Measurements from ENCODE around the gene ZNF438. TPM values are rescaled to one million over a fixed set of nuclear protein-coding genes. Genes with fewer than 3 reads are reported as not detected.

The ZNF438 gene
- total and polyA plus RNA-seq, 2 of the 8 experiments (the other 6 are each of a cell fraction or from before 2014, with no cell fraction given): 0.95 to 1.7 TPM

GRCh38 chr10:31070025-31070424, 38.4 kb upstream of the ZNF438 start:
- no peaks in the 10 kb centered on the region for H3K27me3 ChIP-seq (replicated peaks in 1 of 4; ENCODE audit: control insufficient read depth in 3 of 4, extremely low read depth in 1 of 4, insufficient read depth in 3 of 4, low read length in 3 of 4)
- H2BK12ac ChIP-seq (ENCODE audit: low read depth, low read length): no peak overlapping the region
- H4K8ac ChIP-seq (ENCODE audit: extremely low read depth, insufficient read depth, low read length): no peak overlapping the region
- H4K20me1 ChIP-seq (replicated peaks in 1 of 2; ENCODE audit: control insufficient read depth in 1 of 2, insufficient read depth in 2 of 2, low read length in 2 of 2): no peaks in the 10 kb centered on the region
- H2BK5ac ChIP-seq (ENCODE audit: low read depth, low read length): no peak overlapping the region
- ChIA-PET POLR2A (ENCODE audit: partially characterized antibody) (no interaction called here), CTCF (ENCODE audit: partially characterized antibody) (no interaction called here)
- H3K18ac ChIP-seq (ENCODE audit: extremely low read depth, low read length): no peak overlapping the region
- H3K14ac ChIP-seq (ENCODE audit: insufficient read length): no peak overlapping the region
- no peak overlapping the region for H3K4me2 ChIP-seq (ENCODE audit: insufficient read depth in 1 of 2, low read depth in 2 of 2, low read length in 2 of 2)
- H3K23ac ChIP-seq (ENCODE audit: insufficient read length): no peak overlapping the region
- no peak overlapping the region for H3K4me3 ChIP-seq (ENCODE audit: extremely low read depth in 1 of 4, insufficient read depth in 2 of 4, low read depth in 3 of 4, low read length in 4 of 4)
- peaks cover 2 to 10% (median 6%) of the 10 kb centered on the region in 4 experiments; a peak in 3 of 7 replicates for H3K4me1 ChIP-seq (replicated peaks in 1 of 4; ENCODE audit: control insufficient read depth in 3 of 4, insufficient read depth in 4 of 4, low read length in 3 of 4)
- no peak overlapping the region for H4K91ac ChIP-seq (replicated peaks; ENCODE audit: insufficient read length, low read length)
- 89% methylated on average over 4 of the region's 4 CpGs; no CpG with 5 or more reads in 1 of the 2 experiments for WGBS, 2 experiments (ENCODE audit: extremely low coverage in 1 of 2, insufficient coverage in 1 of 2, insufficient read length in 1 of 2, insufficient replicate concordance in 2 of 2, low coverage in 1 of 2, low lambda C conversion rate in 2 of 2, missing lambda C conversion rate in 1 of 2)
- no peak overlapping the region for H2BK15ac ChIP-seq (ENCODE audit: low read length)
- no peak overlapping the region for H3K27ac ChIP-seq (ENCODE audit: low read depth, low read length)
- no peak overlapping the region for H2BK120ac ChIP-seq (replicated peaks; ENCODE audit: low read depth, low read length)
- no peak overlapping the region for H3K4ac ChIP-seq (replicated peaks; ENCODE audit: insufficient read length, low read depth, low read length)
- DNase-seq (ENCODE audit: low read depth in 1 of 2, low spot score in 2 of 2): no peak
- no peaks in the 10 kb centered on the region for H3K36me3 ChIP-seq (ENCODE audit: control insufficient read depth in 2 of 4, insufficient read depth in 4 of 4, low read length in 3 of 4)
- H2AK5ac ChIP-seq (ENCODE audit: low read depth, low read length): no peak overlapping the region
- no peaks in the 10 kb centered on the region for H3K9me3 ChIP-seq (ENCODE audit: insufficient read depth in 2 of 2, low read depth in 1 of 2, low read length in 1 of 2)
- FAIRE-seq: no peak
- H3K79me2 ChIP-seq (ENCODE audit: control insufficient read depth in 1 of 2, insufficient read depth in 2 of 2, low read length in 2 of 2): no peaks in the 10 kb centered on the region
- H3K23me2 ChIP-seq (ENCODE audit: low read depth, low read length): no peaks in the 10 kb centered on the region
- H2AFZ ChIP-seq (ENCODE audit: low read length): no peak overlapping the region
- H2BK20ac ChIP-seq (ENCODE audit: low read length): no peak overlapping the region
- H3K79me1 ChIP-seq (ENCODE audit: low read depth, low read length): no peaks in the 10 kb centered on the region
- H4K5ac ChIP-seq (ENCODE audit: insufficient read length, low read depth, low read length): no peak overlapping the region
- no peak overlapping the region for H3K9ac ChIP-seq (replicated peaks in 1 of 4; ENCODE audit: extremely low read depth in 1 of 4, low read depth in 3 of 4, low read length in 3 of 4)
- no peak overlapping the region for H3K56ac ChIP-seq (replicated peaks; ENCODE audit: insufficient read length, low read depth, low read length)
- TF ChIP-seq POLR2A (IDR thresholded peaks at IDR 0.05; ENCODE audit: control extremely low read depth in 1 of 2, low read depth in 2 of 2, low read length in 2 of 2) (no peak), SP1 (IDR thresholded peaks at IDR 0.05; ENCODE audit: low read depth, low read length) (no peak), TCF12 (IDR thresholded peaks at IDR 0.05; ENCODE audit: low read depth, low read length) (no peak), CTBP2 (IDR thresholded peaks at IDR 0.05; ENCODE audit: borderline replicate concordance, insufficient read depth, insufficient read length, low read length) (no peak)
